Measurements from ENCODE around the gene MAP2K4.
"Not testable (repeated sequence)": the region's sequence is repeated elsewhere in the genome, so short reads cannot be mapped to it uniquely, and the experiment has no call there.

Gene MAP2K4

GRCh38 chr17:12140685-12141084 lies 120.0 kb downstream of the MAP2K4 start:
- DNase-seq = no peak

GRCh38 chr17:12162187-12162586 lies 141.5 kb downstream of the MAP2K4 start:
- not testable (repeated sequence) for DNase-seq

- DNase-seq = no peak
Measured at GRCh38 chr17:12164085-12164484, 143.4 kb downstream of the MAP2K4 start.

GRCh38 chr17:12178644-12179330 lies 158.1 kb downstream of the MAP2K4 start:
- DNase-seq = no peak

- peak in 13 of 56 donors; percentile 0 to 62 (median 4) for DNase-seq
Measured at GRCh38 chr17:12180644-12181261, 160.1 kb downstream of the MAP2K4 start.

- no peak for DNase-seq
Measured at GRCh38 chr17:12187658-12188057, 167.0 kb downstream of the MAP2K4 start.

GRCh38 chr17:12193144-12193735 lies 172.6 kb downstream of the MAP2K4 start:
- no peak for DNase-seq
